ENCODE data around the gene RFFL.

Gene RFFL

DNA sequence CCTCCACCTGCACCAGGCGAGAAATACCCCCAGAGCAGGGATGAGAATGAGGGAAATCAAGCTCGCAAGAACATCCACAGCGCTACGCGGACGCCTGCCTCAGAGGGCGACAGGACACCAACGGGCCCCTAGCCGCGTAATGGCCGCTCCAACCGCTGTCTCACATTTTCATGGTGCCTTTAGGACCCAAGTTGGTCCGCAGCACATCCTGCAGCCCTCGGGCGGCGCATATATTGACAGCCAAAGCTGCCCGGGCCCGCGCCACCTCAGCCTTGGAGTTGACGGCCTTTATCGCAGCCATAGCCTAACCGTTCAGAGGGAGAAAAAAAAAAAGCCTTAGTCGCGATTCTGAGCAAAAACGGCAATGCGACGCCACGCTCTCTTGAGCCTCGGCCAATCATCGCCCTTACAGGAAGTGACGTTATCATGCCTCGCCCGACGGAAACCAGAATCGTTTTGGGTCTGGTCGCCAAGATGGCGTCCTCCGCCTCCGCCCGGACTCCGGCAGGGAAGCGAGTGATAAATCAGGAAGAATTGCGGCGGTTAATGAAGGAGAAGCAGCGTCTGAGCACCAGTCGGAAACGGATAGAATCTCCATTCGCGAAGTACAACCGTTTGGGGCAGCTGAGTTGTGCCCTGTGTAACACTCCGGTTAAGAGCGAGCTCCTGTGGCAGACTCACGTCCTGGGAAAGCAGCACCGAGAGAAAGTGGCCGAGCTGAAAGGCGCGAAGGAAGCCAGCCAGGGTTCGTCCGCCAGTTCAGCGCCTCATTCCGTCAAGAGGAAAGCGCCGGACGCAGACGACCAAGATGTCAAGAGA is 102.2 kb downstream of the RFFL start, which contains the start of the genes CCT6B and ZNF830:
CCT6B (minus strand) TSS at position 368 of the 819 bp plus-strand sequence; CDS start at position 301, 67 bp downstream.
ZNF830 (plus strand) TSS at position 448 of the 819 bp plus-strand sequence; CDS start at position 475, 27 bp downstream.
- Histone ChIP-seq H3K27ac (ENCODE audit: low read depth, low read length) (peak within 1 kb of the TSS; percentile 89), H3K9me3 (ENCODE audit: control insufficient read depth, insufficient read depth, low read depth, low read length) (no peaks in the 10 kb centered on the region), H3K36me3 (ENCODE audit: control insufficient read depth, insufficient read depth, low read length) (peaks cover 19% of the 10 kb centered on the region), H3K9ac (ENCODE audit: low read length) (peak within 1 kb of the TSS; percentile 95), H3K4me3 (ENCODE audit: low read depth, low read length) (peak within 1 kb of the TSS; percentile 80), H3K27me3 (ENCODE audit: control insufficient read depth, insufficient read depth, low read length) (peaks cover 12% of the 10 kb centered on the region), H3K4me1 (ENCODE audit: control insufficient read depth, insufficient read depth, low read length) (peaks cover 4% of the 10 kb centered on the region; the same call in 1 of the 2 replicates)

- Histone ChIP-seq H3K36me3 (ENCODE audit: control insufficient read depth, insufficient read depth, low read length) (peaks cover 1% of the 10 kb centered on the region), H3K27me3 (ENCODE audit: control insufficient read depth, insufficient read depth, low read length) (peaks cover 12% of the 10 kb centered on the region), H3K9me3 (ENCODE audit: control insufficient read depth, insufficient read depth, low read depth, low read length) (no peaks in the 10 kb centered on the region), H3K4me1 (ENCODE audit: control insufficient read depth, insufficient read depth, low read length) (peaks cover 4% of the 10 kb centered on the region; the same call in 1 of the 2 replicates), H3K4me3 (ENCODE audit: low read depth, low read length) (no peak overlapping the region), H3K27ac (ENCODE audit: low read depth, low read length) (no peak overlapping the region), H3K9ac (ENCODE audit: low read length) (no peak overlapping the region)
These were observed 105.1 kb downstream of the RFFL start for GRCh38 chr17:34958438-34958837.
